Ovary (tissue), 3 donors: ENCODE measurements around the gene PPM1M.

Experiments
- POLR2A ChIP-seq: fragments of 450-650 bp; IDR thresholded peaks from one replicate; pipeline ENCODE4 v1.6.1; 2017; ENCODE audit warnings: antibody characterized with exemption, mild to moderate bottlenecking, moderate library complexity
- TF ChIP-seq, protein P1 (sequence below), 3 donors: fragments of 450-650 bp in 2 of 3; fragments of 200-600 bp in 1 of 3; IDR thresholded peaks; one replicate each; pipeline versions ENCODE4 v1.5.1 to v1.8.0; 2016 to 2022; ENCODE audit warnings: antibody characterized with exemption in 3 of 3, mild to moderate bottlenecking in 1 of 3
- donor health status: DM: no; HTN: no; CAD: no.

- TF ChIP-seq, protein P1, sequence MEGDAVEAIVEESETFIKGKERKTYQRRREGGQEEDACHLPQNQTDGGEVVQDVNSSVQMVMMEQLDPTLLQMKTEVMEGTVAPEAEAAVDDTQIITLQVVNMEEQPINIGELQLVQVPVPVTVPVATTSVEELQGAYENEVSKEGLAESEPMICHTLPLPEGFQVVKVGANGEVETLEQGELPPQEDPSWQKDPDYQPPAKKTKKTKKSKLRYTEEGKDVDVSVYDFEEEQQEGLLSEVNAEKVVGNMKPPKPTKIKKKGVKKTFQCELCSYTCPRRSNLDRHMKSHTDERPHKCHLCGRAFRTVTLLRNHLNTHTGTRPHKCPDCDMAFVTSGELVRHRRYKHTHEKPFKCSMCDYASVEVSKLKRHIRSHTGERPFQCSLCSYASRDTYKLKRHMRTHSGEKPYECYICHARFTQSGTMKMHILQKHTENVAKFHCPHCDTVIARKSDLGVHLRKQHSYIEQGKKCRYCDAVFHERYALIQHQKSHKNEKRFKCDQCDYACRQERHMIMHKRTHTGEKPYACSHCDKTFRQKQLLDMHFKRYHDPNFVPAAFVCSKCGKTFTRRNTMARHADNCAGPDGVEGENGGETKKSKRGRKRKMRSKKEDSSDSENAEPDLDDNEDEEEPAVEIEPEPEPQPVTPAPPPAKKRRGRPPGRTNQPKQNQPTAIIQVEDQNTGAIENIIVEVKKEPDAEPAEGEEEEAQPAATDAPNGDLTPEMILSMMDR (IDR thresholded peaks at IDR 0.05): no peak
- no peak for TF ChIP-seq POLR2A
Observed at GRCh38 chr3:52288674-52289073, 43.1 kb downstream of the PPM1M start.
